ENCODE measurements around the gene EDEM1. TPM values are rescaled to one million over a fixed set of nuclear protein-coding genes. Genes with fewer than 3 reads are reported as not detected.
A peak's percentile ranks its signal among the peaks of the same experiment; 100 is the strongest.

EDEM1 gene
- total and polyA plus RNA-seq, 4 donors: 12.8 to 132 (median 54.3) TPM

DNA sequence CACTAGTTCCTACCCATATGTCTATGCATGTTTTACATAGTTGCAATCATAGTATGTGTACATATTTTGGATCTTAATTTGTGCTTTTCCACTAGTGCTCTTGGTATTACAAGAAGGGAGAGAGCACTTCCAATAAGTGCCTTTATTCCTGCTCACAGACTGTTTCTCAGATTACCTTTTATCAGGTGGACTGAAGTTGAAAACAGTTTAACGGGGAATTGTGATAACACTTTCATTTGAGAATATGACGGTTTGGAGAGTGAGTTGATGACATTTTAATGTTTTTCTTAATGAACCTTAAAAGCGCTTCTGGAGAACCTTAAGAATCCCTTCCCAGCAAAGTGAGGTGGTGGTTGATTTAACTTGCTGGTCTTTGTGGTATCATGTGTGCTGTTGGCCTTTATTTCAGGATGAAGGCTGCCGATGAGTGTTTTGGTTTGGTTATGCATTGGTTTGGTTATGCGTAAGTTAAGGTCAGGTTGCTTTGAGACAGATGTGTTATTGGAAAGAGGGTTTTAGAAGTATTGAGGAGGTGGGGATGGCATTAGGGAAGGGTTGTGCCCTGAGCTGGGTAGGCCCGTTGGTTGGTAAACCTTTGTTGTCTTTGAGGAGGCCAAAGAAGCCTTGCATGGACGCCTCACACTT, 2.8 kb downstream of the EDEM1 start:
- no peaks in the 10 kb centered on the region for H3K9me3 ChIP-seq (ENCODE audit: control insufficient read depth in 4 of 4, insufficient read depth in 3 of 4, low read length in 3 of 4)
- H3K4me1 ChIP-seq (ENCODE audit: control insufficient read depth in 5 of 5, insufficient read depth in 5 of 5, low read length in 5 of 5): peaks cover 3 to 14% (median 6%) of the 10 kb centered on the region in 5 donors
- H3K9ac ChIP-seq (ENCODE audit: insufficient read depth in 1 of 2, low read length in 2 of 2): no peak overlapping the region
- DNase-seq: no peak
- ATAC-seq (ENCODE audit: insufficient read depth, low FRiP score): no peak
- 54 to 64% methylated on average over 7 of the region's 7 CpGs for WGBS, 2 donors
- H3K36me3 ChIP-seq (ENCODE audit: control insufficient read depth in 4 of 4, insufficient read depth in 4 of 4, low read length in 4 of 4): no peaks in the 10 kb centered on the region
- no peak for TF ChIP-seq CTCF (IDR thresholded peaks at IDR 0.05; ENCODE audit: control extremely low read depth, extremely low read depth)
- no peak overlapping the region for H3K4me3 ChIP-seq
- peak overlapping the region in 1 of 2 donors; percentile 81 for H3K27ac ChIP-seq (ENCODE audit: low read depth in 1 of 2, low read length in 1 of 2)
- no peaks in the 10 kb centered on the region for H3K27me3 ChIP-seq (ENCODE audit: control insufficient read depth in 3 of 3, insufficient read depth in 3 of 3, low read length in 2 of 3)

GRCh38 chr3:5191555-5192304, 4.2 kb downstream of the EDEM1 start:
- no peak overlapping the region for H3K9ac ChIP-seq (ENCODE audit: insufficient read depth in 1 of 2, low read length in 2 of 2)
- H3K36me3 ChIP-seq (ENCODE audit: control insufficient read depth in 4 of 4, insufficient read depth in 4 of 4, low read length in 4 of 4): peaks cover 0 to 3% (median 1%) of the 10 kb centered on the region in 4 donors
- no peaks in the 10 kb centered on the region for H3K9me3 ChIP-seq (ENCODE audit: control insufficient read depth in 4 of 4, insufficient read depth in 3 of 4, low read length in 3 of 4)
- H3K27ac ChIP-seq (ENCODE audit: low read depth in 1 of 2, low read length in 1 of 2): no peak overlapping the region
- H3K27me3 ChIP-seq (ENCODE audit: control insufficient read depth in 3 of 3, insufficient read depth in 3 of 3, low read length in 2 of 3): no peaks in the 10 kb centered on the region
- TF ChIP-seq CTCF (IDR thresholded peaks at IDR 0.05; ENCODE audit: control extremely low read depth, extremely low read depth): no peak
- H3K4me1 ChIP-seq (ENCODE audit: control insufficient read depth in 5 of 5, insufficient read depth in 5 of 5, low read length in 5 of 5): peaks cover 0 to 10% (median 6%) of the 10 kb centered on the region in 5 donors
- ATAC-seq (ENCODE audit: insufficient read depth, low FRiP score) (no peak), DNase-seq (no peak)
- WGBS, 2 donors: 69 to 72% methylated on average over 5 of the region's 5 CpGs
- H3K4me3 ChIP-seq: no peak overlapping the region

DNA sequence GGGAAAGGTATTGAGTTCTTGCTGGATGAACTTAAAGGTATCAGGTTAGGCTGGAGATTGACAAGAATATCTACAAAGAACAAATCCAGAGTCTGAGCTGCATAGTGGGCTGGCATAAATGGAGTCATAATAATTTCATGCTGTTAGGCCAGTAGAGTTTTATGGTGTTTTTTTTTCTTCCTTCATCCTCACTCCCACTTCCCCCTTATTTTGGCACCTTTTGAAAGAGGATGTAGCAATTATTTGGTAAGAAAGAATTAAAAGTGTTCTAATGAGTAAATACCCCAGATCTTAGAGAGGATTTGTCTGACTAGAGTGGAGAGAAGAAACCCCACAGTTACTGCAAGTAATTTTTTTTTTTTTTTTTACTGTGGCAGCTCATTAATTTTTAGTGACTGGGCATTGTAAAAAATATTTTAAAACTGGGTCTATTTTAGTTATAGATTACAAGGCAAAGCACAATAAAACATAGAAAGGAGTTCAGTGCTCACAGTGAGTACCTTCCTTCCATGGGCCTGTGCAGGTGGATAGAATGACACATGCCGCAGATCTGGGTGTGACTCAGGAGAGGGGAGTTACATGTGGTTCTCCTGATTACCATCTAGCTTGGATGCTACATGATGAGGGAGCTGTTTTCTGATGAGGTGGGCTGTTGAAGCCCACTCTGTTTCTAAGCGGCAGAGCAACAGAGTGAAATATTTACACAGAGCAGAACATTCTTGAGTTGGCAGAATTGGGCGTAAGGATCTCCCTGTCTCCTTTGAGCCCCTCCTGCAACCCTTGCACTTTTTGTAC, 5.3 kb downstream of the EDEM1 start:
- H3K27ac ChIP-seq (ENCODE audit: low read depth in 1 of 2, low read length in 1 of 2): no peak overlapping the region
- H3K27me3 ChIP-seq (ENCODE audit: control insufficient read depth in 3 of 3, insufficient read depth in 3 of 3, low read length in 2 of 3): no peaks in the 10 kb centered on the region
- 82 to 88% methylated on average over 3 of the region's 3 CpGs for WGBS, 2 donors
- H3K36me3 ChIP-seq (ENCODE audit: control insufficient read depth in 4 of 4, insufficient read depth in 4 of 4, low read length in 4 of 4): peaks cover 0 to 3% (median 1%) of the 10 kb centered on the region in 4 donors
- H3K4me3 ChIP-seq: no peak overlapping the region
- H3K4me1 ChIP-seq (ENCODE audit: control insufficient read depth in 5 of 5, insufficient read depth in 5 of 5, low read length in 5 of 5): peaks cover 3 to 10% (median 6%) of the 10 kb centered on the region in 5 donors
- no peak for ATAC-seq (ENCODE audit: insufficient read depth, low FRiP score)
- TF ChIP-seq CTCF (IDR thresholded peaks at IDR 0.05; ENCODE audit: control extremely low read depth, extremely low read depth): no peak
- no peak for DNase-seq
- H3K9me3 ChIP-seq (ENCODE audit: control insufficient read depth in 4 of 4, insufficient read depth in 3 of 4, low read length in 3 of 4): no peaks in the 10 kb centered on the region
- H3K9ac ChIP-seq (ENCODE audit: insufficient read depth in 1 of 2, low read length in 2 of 2): no peak overlapping the region
